Fibroblast of lung (primary cell): ENCODE measurements around the gene TCFL5. TPM values are rescaled to one million over a fixed set of nuclear protein-coding genes. Genes with fewer than 3 reads are reported as not detected.

ENCODE experiments used
- DNase-seq, 2 donors: peaks; one replicate each; pipeline versions ENCODE4 v3.0.0 to v3.0.0-alpha.2; 2010; ENCODE audit warnings: low read depth in 2 of 2
- H2AFZ ChIP-seq: 2 replicates; pipeline ENCODE4 v1.5.1; 2012; ENCODE audit warnings: low read length, control low read depth, inconsistent platforms
- H3K27ac ChIP-seq: 2 replicates; pipeline ENCODE4 v1.5.1; 2011; ENCODE audit warnings: low read length, control low read depth; ENCODE audit not compliant: insufficient read depth
- H3K27me3 ChIP-seq: 2 replicates; pipeline ENCODE4 v1.5.1; 2011; ENCODE audit warnings: mild to moderate bottlenecking, low read length; ENCODE audit not compliant: control insufficient read depth, insufficient read depth
- H3K36me3 ChIP-seq: 2 replicates; pipeline ENCODE4 v1.5.1; 2011; ENCODE audit warnings: low read length; ENCODE audit not compliant: control insufficient read depth, insufficient read depth
- H3K4me1 ChIP-seq: 2 replicates; pipeline ENCODE4 v1.5.1; 2011; ENCODE audit warnings: low read length; ENCODE audit not compliant: control insufficient read depth, insufficient read depth; ENCODE audit errors: extremely low read depth
- H3K4me2 ChIP-seq: 2 replicates; pipeline ENCODE4 v1.5.1; 2011; ENCODE audit warnings: low read length, control low read depth; ENCODE audit not compliant: insufficient read depth; ENCODE audit errors: extremely low read depth
- H3K4me3 ChIP-seq, 4 experiments: fragments of 200-600 bp in 1 of 4; sonication (generic) in 1 of 4; replicated peaks in 1 of 4; 2 replicates each; pipeline ENCODE4 v1.5.1; 2011 to 2016; ENCODE audit warnings: low read length in 4 of 4, low read depth in 3 of 4, mild to moderate bottlenecking in 3 of 4, control low read depth in 2 of 4, inconsistent platforms in 1 of 4, mixed read lengths in 1 of 4; ENCODE audit not compliant: insufficient read depth in 1 of 4; ENCODE audit errors: control extremely low read depth in 1 of 4
- H3K79me2 ChIP-seq: 2 replicates; pipeline ENCODE4 v1.5.1; 2012; ENCODE audit warnings: mild to moderate bottlenecking, low read length, inconsistent platforms; ENCODE audit not compliant: control insufficient read depth, insufficient read depth
- H3K9ac ChIP-seq: 2 replicates; pipeline ENCODE4 v1.5.1; 2011; ENCODE audit warnings: mild to moderate bottlenecking, low read length, control low read depth; ENCODE audit not compliant: insufficient read depth
- H3K9me3 ChIP-seq: 2 replicates; pipeline ENCODE4 v1.5.1; 2012; ENCODE audit warnings: low read depth, low read length; ENCODE audit not compliant: control insufficient read depth, insufficient read depth
- H4K20me1 ChIP-seq: 2 replicates; pipeline ENCODE4 v1.5.1; 2011; ENCODE audit warnings: low read length; ENCODE audit not compliant: control insufficient read depth, insufficient read depth; ENCODE audit errors: extremely low read depth
- CTCF ChIP-seq, 2 donors: IDR thresholded peaks in 1 of 2; conservative IDR thresholded peaks in 1 of 2; 1 replicate in 1 of 2; 2 replicates in 1 of 2; pipeline ENCODE4 v1.5.1; 2011 to 2012; ENCODE audit warnings: low read length in 2 of 2, control low read depth in 1 of 2, inconsistent platforms in 1 of 2, low read depth in 1 of 2, mild to moderate bottlenecking in 1 of 2
- EZH2 ChIP-seq: IDR thresholded peaks from 2 replicates; pipeline ENCODE4 v1.5.1; 2012; ENCODE audit warnings: low read length, control low read depth, mild to moderate bottlenecking; ENCODE audit errors: missing control alignments
- polyA plus RNA-seq, 2 donors: library from polyadenylated mRNA; depleted of rRNA in 1 of 2; stranded (reverse) in 1 of 2; unstranded in 1 of 2; fragments of >200 nt; gene quantifications; 2 replicates each; pipeline ENCODE4 v1.2.1, GENCODE V29; 2011 to 2012; ENCODE audit warnings: missing spikeins in 1 of 2
- total RNA-seq: library from RNA; depleted of rRNA; stranded (reverse); fragments of >200 nt; gene quantifications from 2 replicates; pipeline ENCODE4 v1.2.1, GENCODE V29; 2014

Gene TCFL5
- total and polyA plus RNA-seq, 2 donors (not counting 1 experiment from before 2014, with no cell fraction given) = 9.8 to 13.7 TPM

GRCh38 chr20:62876501-62876901 lies 14.9 kb upstream of the TCFL5 start:
- H3K27me3 ChIP-seq = no peaks in the 10 kb centered on the region
- DNase-seq = no peak
- no peak overlapping the region for H2AFZ ChIP-seq
- H3K36me3 ChIP-seq = peaks cover 5% of the 10 kb centered on the region
- H3K4me2 ChIP-seq = no peak overlapping the region
- H3K4me3 ChIP-seq = no peak overlapping the region
- H3K9ac ChIP-seq = no peak overlapping the region
- H3K4me1 ChIP-seq = peaks cover 18% of the 10 kb centered on the region
- TF ChIP-seq CTCF (conservative IDR thresholded peaks at IDR 0.05 in 1 of 2, IDR thresholded peaks at IDR 0.05 in 1 of 2; ENCODE audit: low read depth in 1 of 2, low read length in 2 of 2) = no peak
- TF ChIP-seq EZH2 = no peak
- H4K20me1 ChIP-seq = no peaks in the 10 kb centered on the region
- H3K9me3 ChIP-seq = no peaks in the 10 kb centered on the region
- peak overlapping the region; percentile 47 for H3K27ac ChIP-seq
- no peaks in the 10 kb centered on the region for H3K79me2 ChIP-seq

- Histone ChIP-seq H3K4me2 (peak overlapping the region; percentile 15), H3K9me3 (no peaks in the 10 kb centered on the region), H3K4me3 (no peak overlapping the region), H3K36me3 (peaks cover 2% of the 10 kb centered on the region), H3K4me1 (peaks cover 18% of the 10 kb centered on the region), H2AFZ (peak overlapping the region; percentile 47), H3K27me3 (no peaks in the 10 kb centered on the region), H3K9ac (no peak overlapping the region), H3K79me2 (no peaks in the 10 kb centered on the region), H4K20me1 (no peaks in the 10 kb centered on the region), H3K27ac (peak overlapping the region; percentile 72)
- TF ChIP-seq EZH2 = no peak
- peak; percentile 52 to 59 for TF ChIP-seq CTCF (conservative IDR thresholded peaks at IDR 0.05 in 1 of 2, IDR thresholded peaks at IDR 0.05 in 1 of 2; ENCODE audit: low read depth in 1 of 2, low read length in 2 of 2)
- peak; percentile 84 to 86 for DNase-seq
These were observed 14.1 kb upstream of the TCFL5 start for GRCh38 chr20:62875419-62876361.

- Histone ChIP-seq H3K79me2 (no peaks in the 10 kb centered on the region), H3K27ac (no peak overlapping the region), H3K9me3 (no peaks in the 10 kb centered on the region), H3K4me3 (no peak overlapping the region), H3K36me3 (peaks cover 2% of the 10 kb centered on the region), H2AFZ (no peak overlapping the region), H4K20me1 (no peaks in the 10 kb centered on the region), H3K4me2 (no peak overlapping the region), H3K4me1 (peaks cover 18% of the 10 kb centered on the region), H3K9ac (no peak overlapping the region), H3K27me3 (no peaks in the 10 kb centered on the region)
- TF ChIP-seq EZH2 = no peak
- no peak for TF ChIP-seq CTCF (conservative IDR thresholded peaks at IDR 0.05 in 1 of 2, IDR thresholded peaks at IDR 0.05 in 1 of 2; ENCODE audit: low read depth in 1 of 2, low read length in 2 of 2)
- no peak for DNase-seq
These were observed 13.3 kb upstream of the TCFL5 start for GRCh38 chr20:62874964-62875344.
